GM21526 (cell line): ENCODE measurements around the gene PWWP2B.
"Not testable (repeated sequence)": the region's sequence is repeated elsewhere in the genome, so short reads cannot be mapped to it uniquely, and the experiment has no call there.

Experiments
- ATAC-seq: cut with Tn5 transposase; IDR thresholded peaks from one replicate; pipeline ENCODE4 v1.9.1; 2021; ENCODE audit warnings: moderate library complexity; ENCODE audit not compliant: unreplicated experiment, low FRiP score

The PWWP2B gene

DNA sequence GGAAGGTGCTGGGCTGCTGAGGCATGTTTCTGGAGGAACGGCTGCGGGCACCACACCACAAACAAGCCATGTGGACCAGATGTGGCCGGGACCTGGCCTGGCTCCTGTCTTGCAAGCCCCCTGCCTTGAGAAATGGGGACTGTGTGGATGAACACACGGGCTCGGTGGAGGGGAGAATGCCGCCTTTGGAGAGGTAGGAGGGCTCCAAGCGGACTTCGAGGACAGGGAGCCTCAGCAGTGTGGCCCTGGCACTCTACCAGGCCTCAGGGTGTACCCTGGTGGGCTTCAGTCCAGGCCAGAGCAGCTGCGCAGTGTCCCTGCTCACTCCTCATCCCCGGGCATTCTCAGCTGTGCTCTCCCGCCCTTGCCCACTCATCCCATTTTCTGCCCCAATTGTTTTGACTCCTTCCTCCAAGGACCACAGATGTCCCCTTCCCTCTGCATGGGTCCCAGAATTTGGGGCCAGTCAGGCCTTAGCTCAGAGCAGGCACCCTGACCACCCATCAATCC lies 31.5 kb downstream of the PWWP2B start:
- no peak for ATAC-seq

GRCh38 chr10:132429281-132430230 lies 32.6 kb downstream of the PWWP2B start:
- no peak for ATAC-seq

GRCh38 chr10:132430231-132430743 lies 33.3 kb downstream of the PWWP2B start:
- ATAC-seq, result no peak

DNA sequence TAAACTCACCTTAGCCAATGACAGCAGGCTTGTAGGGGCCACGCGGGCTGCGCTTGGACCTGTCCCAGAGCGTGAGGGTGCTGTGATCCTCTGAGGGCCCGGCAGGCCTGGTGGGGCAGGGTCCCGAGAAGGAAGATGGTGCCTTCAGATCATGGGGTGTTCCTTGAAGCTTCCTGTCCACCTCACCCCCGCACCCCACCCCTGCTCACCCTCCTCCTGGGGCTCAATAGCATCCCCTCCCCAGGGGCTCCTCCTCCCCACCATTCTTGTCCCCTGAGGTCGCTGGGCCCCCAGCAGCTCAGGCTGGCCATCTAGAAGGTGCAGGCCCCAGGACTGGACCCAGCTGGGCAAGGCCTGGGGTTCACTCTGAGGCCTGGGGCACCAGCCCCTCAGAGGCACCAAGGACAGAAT lies 33.9 kb downstream of the PWWP2B start:
- no peak for ATAC-seq

DNA sequence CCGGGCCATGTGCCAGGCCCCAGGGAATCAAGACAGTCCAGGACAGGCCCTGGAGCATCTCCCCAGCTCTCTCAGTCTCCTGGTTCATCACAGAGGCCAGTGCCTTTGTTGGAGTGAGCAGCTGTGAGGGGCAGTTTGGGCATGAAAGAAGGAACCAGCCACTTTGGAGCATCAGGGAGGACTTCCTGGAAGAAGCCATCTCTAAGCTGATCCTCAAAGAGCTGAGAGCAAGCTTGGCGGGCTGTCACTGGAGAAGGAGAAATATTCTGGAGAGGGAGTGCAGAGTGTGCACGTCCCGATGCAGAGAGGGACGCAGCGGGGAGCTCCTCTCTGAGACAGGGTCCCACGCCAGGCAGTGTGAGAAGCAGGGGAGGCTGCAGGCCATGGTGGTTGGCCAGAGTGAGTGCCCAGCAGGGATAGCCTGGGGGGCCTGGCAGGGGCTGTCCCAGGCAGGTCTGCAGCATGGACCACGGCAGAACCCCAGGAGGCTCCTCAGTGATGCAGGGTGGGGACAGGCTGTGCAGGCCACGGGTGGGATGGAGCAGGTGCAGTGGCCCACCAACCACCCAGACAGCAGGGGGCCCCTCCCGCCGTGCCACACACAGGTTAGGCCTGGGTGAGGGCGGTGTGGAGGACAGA lies 34.7 kb downstream of the PWWP2B start:
- no peak for ATAC-seq

DNA sequence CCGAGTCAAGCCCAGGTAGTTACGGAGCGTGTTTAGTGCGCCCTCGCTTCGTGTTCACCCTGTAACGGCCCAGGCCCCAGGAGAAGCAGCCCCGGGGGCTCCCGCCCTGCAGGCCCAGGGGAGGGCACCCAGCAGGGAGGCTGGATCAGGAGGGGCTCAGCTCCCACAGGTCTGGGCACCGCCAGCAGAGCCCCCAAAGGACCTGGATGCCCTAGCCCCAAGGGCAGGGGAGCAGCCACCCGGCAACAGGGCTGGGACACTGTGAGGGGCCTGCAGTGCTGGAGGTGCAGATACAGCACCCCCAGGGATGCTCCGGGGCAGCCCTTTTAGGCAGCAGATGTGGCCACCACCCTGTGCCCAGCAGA lies 35.2 kb downstream of the PWWP2B start:
- ATAC-seq, result no peak

DNA sequence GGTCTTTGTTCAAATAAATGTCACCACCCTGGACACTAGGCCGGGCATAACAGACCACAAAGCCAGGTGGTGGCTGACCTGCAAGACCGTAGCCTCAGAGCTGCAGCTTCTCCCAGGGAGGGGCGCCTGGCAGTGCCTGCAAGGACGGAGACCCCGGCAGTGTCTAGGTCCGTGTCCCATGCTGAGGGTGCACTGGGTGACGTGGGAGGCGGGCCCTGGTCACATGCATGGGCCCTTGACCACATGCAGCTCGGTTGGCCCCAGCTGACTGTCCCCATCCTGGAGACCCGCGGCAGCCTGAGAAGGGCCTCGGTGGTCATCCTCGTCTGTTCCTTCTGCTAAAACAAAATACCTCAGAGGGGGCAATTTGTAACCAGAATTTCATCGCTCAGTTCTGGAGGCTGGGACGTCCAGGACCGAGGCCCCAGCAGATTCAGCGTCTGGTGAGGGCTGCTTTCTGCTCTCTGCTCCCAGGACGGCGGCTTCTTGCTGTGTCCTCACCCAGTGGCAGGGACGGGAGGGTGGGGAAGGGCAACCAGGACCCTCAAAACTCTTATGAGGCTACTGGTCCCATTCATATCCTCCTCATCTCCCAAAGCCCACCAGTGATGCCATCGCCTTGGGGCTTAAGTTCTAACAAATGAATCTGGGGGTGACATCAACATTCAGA lies 36.8 kb downstream of the PWWP2B start:
- no peak for ATAC-seq

- no peak for ATAC-seq
These were observed 37.5 kb downstream of the PWWP2B start for GRCh38 chr10:132434405-132435005.

DNA sequence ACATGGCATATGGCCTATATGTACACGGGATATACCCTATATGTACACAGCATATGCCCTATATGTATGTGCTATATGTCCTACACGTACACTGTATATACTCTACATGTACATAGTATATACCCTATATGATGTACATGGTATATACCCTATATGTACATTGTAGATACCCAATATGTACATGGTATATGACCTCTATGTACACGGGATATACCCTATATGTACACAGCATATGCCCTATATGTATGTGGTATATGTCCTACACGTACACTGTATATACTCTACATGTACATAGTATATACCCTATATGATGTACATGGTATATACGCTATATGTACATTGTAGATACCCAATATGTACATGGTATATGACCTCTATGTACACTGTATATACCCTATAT lies 38.3 kb downstream of the PWWP2B start:
- not testable (repeated sequence) for ATAC-seq

DNA sequence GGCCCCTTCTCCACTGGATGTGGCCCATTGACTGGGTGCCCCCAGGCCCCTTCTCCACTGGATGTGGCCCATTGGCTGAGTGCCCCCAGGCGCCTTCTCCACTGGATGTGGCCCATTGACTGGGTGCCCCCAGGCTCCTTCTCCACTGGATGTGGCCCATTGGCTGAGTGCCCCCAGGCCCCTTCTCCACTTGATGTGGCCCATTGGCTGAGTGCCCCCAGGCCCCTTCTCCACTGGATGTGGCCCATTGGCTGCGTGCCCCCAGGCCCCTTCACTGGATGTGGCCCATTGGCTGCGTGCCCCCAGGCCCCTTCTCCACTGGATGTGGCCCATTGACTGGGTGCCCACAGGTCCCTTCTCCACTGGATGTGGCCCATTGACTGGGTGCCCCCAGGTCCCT lies 39.1 kb downstream of the PWWP2B start:
- ATAC-seq, result not testable (repeated sequence)

GRCh38 chr10:132436861-132437410 lies 39.9 kb downstream of the PWWP2B start:
- ATAC-seq, result no peak

- ATAC-seq, result no peak
These were observed 40.5 kb downstream of the PWWP2B start for GRCh38 chr10:132437541-132437950.

GRCh38 chr10:132438091-132439024 lies 41.4 kb downstream of the PWWP2B start:
- no peak for ATAC-seq

- ATAC-seq, result no peak
These were observed 42.0 kb downstream of the PWWP2B start for GRCh38 chr10:132439025-132439388.

DNA sequence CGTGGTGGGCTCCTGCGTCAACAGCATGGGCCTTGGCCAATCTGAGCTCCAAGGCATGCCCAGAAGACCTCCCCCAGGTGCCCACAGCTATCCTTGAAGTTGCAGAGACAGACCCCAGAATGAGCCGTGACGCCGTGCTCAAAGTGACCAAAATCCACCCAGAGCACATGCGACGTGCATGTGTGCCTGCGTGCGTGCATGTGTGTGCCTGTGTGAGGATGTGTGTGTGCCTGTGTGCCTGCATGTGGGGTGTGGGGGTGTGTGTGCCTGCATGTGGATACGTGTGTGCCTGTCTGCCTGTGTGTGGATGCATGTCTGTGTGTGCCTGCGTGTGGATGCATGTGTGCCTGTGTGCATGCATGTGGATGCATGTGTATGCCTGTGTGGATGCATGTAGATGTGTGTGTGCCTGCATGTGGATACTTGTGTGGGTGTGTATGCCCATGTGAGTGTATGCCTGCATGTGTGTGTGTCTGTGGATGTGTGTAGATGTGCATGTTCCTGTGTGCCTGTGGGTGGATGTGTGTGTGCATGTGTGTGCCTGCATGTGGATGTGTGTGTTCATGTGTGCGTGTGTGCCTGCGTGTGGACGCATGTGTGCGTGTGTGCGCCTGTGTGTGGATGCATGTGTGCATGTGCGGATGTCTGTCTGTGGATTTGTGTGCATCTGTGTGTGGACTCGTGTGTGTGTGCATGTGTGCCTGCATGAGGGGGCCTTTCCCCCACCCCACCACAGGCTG lies 42.6 kb downstream of the PWWP2B start:
- ATAC-seq, result no peak

DNA sequence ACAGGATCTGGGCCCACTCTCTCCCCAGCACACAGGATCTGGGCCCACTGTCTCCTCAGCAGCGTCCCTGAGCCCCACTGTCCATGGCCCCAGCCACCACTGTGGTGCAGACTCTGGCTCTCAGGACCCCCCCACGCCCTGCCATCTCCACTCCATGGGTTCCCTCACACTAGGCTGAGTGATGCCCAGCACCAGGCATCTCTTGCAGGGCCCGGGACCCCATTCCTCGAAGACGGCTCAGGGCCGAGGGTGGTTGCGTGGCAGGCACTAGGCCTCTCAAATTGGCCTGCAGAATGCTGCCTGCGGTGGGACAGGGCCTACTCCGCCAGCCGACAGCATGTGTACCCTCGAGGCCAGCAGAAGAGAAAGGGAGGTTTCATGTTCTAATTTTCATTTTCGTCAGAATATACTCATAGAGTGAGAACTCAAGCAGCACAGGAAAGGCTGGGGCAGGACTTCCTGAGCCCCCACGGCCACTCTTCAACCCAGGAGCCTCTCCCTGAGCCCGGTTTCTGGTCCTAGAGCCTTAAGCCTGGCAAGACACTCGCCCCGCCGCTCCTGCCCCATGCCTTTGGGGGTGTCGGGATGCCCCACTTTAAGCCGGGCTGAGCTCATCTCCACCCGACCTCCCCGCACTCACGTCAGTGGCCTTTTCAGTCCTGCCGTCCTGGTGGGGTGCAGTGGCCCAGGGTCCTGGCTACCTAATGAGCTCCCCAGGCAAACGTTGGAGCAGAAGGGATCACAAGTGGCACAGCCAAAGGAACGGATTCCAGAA lies 44.0 kb downstream of the PWWP2B start:
- no peak for ATAC-seq

- no peak for ATAC-seq
These were observed 45.0 kb downstream of the PWWP2B start for GRCh38 chr10:132441818-132442524.
